Central memory CD4-positive, alpha-beta T cell (primary cell): Measurements from ENCODE around the gene BAIAP2L1.
"Not testable (repeated sequence)": the region's sequence is repeated elsewhere in the genome, so short reads cannot be mapped to it uniquely, and the experiment has no call there.

Experiments used
- DNase-seq: peaks from one replicate; pipeline ENCODE4 v3.0.0; 2022
- total RNA-seq, 3 experiments: gene quantifications; one replicate each; lab custom pipeline; 2026; lab: John Stamatoyannopoulos, UW

The BAIAP2L1 gene, protein sequence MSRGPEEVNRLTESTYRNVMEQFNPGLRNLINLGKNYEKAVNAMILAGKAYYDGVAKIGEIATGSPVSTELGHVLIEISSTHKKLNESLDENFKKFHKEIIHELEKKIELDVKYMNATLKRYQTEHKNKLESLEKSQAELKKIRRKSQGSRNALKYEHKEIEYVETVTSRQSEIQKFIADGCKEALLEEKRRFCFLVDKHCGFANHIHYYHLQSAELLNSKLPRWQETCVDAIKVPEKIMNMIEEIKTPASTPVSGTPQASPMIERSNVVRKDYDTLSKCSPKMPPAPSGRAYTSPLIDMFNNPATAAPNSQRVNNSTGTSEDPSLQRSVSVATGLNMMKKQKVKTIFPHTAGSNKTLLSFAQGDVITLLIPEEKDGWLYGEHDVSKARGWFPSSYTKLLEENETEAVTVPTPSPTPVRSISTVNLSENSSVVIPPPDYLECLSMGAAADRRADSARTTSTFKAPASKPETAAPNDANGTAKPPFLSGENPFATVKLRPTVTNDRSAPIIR
- 1.8 to 3.8 (median 2.7) reads per million in 3 experiments for total RNA-seq

DNA sequence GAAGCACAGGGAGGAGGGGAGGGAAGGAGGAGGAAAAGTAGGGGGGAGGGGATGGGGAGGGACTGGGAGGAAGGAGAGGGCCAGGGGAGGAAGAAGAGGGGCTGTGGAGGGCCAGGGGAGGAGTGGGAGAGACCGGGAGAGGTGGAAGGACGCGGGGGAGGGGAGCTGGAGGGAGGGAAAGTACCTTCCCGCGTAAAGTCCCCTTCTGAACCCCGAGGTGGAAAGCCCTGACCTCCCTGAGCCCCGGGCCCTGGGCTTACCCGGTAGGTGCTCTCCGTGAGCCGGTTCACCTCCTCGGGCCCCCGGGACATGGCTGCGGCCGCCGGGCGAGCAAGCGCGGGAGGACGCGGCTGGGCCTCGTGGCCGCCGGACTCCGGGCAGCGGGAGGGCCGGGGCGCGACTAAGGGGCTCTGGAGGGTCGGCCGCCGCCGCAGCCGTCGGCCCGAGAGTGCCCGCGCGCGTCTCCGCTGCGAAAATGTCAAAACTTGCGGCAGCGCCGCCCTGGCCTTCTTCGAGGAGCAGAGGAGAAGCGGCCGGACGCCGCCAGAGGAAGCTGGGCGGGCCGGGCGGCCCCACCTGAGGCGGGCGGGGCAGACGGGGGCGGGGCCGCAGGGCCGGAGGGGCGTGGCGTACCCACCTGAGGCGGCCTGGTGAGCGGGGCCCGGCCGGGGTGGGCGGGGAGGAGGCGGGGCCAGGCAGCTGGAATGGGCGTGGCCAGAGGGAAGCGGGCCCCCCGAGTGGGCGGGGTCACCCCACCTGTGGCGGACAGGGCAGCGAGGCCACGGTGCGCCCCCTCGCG, at the start of gene BAIAP2L1:
Gene BAIAP2L1 (minus strand): TSS at position 549 of the 799 bp plus-strand sequence. CDS start 238 bp downstream, at position 311.
- peak; percentile 63 for DNase-seq

DNA sequence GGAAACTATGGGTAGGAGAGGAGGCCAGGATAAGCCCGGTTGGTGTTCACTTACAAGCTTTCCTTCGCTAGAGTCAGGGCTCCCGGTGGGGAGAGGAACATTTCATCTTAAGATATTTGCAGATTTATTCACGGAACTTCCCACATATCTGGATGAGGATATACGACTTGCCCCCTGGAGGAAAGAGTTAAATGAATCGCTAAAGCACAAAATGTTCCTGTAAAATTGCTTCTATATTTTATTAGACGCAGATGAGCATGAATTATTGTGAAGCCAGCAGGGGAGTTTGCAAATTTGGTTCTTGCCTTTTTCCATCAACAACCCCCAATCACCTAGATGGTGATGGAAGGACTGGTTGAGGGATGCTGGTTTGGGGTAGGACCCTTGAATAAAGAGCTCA, 47.9 kb upstream of the BAIAP2L1 start:
- DNase-seq: no peak

DNA sequence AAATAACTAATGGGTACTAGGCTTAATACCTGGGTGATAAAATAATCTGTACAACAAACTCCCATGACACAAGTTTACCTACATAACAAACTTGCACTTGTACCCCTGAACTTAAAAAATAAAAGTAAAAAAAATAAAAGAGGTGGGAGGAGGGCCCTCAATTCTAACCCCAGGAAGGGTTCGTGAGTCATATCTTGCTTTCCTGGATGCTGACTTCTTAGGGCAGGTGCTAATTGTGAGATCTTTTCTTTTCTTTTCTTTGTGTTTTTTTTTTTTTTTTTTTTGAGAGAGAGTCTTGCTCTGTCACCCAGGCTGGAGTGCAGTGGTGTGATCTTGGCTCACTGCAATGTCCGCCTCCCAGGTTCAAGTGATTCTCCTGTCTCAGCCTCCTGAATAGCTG, 40.1 kb upstream of the BAIAP2L1 start:
- not testable (repeated sequence) for DNase-seq

DNA sequence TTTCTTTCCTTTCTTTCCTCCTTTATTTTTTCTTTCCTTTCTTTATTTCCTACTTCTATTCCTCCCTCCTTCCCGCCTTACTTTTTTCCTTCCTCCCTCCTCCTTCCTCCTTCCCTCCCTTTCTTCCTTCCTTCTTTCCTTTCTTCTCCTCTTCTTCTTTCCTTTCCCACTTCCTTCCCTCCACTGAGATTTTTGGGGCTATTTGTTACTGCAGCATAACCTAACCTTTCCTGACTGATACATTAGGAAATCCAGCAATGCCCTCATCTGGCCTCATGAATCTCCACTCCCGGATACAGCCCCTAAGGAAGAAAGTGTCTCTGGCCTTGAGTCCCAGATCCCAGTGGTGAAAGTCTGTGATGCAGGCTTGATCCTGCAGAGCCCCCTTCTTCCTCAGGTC, 38.6 kb upstream of the BAIAP2L1 start:
- DNase-seq: no peak

DNA sequence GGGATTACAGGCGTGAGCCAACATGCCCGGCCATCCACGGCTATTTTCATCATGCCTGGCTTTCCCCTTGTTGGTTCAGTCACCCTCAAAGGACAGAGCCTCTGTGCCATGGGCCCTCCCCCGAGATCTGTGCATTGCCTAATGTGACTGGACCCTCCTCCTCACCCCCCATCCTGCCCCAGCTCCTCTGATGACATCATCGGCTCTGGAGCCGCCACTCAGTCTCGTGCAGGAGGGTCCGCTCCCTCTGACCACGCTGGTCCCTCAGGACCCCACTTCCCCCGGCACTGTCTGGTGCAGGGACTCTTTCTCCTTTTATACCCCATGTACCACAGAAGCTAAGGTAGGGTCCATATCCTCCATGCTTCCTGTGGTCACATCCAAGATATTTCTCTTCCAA, 33.2 kb upstream of the BAIAP2L1 start:
- no peak for DNase-seq

DNA sequence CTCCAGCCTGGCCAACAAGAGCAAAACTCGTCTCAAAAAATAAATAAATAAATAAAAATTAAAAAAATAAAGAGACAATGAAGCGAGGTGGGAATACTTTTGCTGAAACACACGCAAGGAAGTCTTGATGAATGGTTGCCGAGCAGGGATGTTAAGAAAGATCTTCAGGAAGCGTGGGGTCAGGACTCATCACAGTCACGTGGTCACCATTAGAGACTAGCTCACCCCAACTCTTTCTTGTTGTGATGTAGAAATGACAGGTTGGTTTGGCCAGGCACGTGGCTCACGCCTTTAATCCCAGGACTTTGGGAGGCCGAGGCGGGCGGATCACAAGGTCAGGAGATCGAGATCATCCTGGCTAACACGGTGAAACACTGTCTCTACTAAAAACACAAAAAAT, 28.9 kb upstream of the BAIAP2L1 start:
- no peak for DNase-seq

DNA sequence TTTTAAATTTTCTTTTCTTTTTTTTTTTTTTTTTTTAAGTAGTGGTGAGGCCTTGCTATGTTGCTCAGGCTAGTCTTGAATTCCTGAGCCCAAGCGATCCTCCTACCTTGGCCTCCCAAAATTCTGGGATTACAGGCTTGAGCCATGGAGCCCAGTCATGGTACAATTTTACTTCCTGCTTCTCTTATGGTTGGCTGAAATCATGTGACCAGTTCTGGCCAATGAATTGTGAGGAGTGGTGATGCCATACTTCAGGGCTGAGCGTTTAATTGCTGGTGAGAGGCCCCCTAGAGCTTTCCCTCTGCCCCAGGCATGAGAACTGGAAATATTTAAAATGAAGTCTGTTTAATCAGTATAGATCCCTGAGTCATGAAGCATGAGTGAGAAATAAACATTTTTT, 22.2 kb upstream of the BAIAP2L1 start:
- no peak for DNase-seq

DNA sequence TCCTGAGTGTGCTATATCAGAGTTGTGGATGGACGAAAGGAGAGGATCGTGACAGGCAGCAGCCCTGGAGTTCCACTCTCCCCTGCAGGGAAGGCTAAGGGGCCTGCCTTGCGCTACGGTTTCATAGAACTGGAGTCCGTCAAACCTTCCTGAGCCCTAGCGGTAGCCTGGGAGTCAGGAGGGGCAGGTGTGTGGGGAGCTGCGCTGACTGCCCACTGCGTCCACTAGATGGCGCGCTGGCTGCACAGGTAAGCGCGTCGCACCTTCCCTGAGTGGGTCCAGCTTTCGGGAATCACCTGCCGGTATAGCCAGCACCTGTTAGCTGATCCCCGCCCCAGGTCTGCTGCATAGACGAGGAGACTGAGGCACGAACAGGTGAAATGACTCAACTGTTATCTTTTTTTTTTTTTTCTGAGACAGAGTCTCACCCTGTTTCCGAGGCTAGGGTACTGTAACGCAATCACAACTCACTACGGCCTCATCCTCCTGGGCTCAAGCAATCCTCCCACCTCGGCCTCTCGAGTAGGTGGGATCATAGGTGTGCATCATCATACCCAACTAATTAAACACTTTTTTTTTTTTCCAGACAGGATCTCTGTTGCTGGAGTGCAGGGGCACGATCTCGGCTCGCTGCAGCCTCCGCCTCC, 20.2 kb upstream of the BAIAP2L1 start:
- DNase-seq: peak; percentile 31

DNA sequence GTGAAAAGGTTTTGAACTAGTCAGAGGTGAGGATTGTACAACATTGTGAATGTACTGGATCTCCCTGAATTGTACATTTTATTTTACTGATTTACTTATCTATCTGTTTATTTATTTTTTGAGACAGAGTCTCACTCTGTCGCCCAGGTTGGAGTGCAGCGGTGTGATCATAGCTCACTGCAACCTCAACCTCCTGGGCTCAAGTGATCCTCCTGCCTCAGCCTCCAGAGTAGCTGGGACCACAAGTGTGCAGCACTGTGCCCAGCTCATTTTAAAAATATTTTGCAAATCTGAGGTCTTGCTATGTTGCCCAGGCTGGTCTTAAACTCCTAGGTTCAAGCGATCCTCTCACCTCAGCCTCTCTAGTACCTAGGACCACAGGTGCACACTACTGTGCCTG, 19.1 kb upstream of the BAIAP2L1 start:
- DNase-seq: not testable (repeated sequence)

DNA sequence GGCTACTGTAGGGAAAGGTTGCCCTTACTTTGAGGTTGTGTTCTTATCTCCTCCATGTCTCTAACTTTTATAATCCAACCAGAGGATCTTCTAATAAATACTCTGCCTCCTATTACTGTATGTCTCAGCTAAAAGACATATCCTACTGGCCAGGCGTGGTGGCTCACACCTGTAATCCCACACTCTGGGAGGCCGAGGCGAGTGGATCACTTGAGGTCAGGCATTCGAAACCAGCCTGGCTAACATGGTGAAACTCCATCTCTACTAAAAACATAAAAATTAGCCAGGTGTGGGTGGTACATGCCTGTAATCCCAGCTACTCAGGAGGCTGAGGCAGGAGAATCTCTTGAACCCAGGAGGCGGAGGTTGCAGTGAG, 18.4 kb upstream of the BAIAP2L1 start:
- DNase-seq: not testable (repeated sequence)

DNA sequence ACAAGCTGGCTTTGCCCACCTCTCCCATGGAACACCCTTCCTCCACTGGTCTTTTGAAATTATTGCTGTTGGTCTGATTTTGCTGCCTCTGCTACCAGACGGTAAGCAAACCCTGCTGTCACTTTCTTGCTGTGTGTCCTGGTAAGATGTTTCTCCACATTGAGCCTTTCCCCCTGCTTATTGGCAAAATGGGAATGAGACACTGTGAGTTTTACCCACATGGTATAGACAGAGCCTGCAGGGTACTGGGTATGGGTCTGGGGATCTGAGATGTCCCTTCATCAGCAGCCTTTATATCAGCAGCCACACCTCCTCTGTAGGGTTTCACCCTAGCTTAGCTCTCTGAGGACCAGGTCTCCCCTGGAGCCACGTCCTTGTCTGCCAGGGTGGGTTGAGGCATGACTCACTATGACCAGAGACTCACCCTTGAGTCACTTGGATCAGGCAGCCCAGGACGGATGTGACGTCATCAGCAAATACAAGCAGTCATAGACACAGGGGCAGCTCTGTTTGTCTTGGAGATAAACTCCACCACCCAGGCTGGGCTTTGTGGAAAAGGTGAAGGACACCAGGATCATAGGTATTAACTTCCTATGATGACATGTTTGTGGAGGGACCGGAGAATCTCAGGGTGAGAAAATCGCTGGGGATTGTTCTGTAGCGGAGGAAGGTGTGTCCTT, 17.9 kb upstream of the BAIAP2L1 start:
- DNase-seq: no peak

DNA sequence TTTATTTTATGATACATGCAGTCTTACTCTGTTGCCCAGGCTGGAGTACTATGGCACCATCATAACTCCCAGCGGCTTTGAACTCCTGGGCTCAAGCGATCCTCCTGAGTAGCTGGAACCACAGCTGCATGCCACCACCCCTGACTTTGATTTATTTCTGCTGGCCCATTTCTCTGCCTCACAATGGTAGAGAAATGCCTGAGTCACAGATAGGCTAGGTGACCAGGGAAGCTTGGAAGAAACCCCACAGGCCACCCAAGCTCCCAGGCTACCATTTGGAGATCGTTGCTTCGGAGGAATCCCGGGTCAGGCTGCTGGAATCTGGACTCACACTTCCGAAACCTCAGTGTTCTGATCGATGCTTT, 17.4 kb upstream of the BAIAP2L1 start:
- no peak for DNase-seq

DNA sequence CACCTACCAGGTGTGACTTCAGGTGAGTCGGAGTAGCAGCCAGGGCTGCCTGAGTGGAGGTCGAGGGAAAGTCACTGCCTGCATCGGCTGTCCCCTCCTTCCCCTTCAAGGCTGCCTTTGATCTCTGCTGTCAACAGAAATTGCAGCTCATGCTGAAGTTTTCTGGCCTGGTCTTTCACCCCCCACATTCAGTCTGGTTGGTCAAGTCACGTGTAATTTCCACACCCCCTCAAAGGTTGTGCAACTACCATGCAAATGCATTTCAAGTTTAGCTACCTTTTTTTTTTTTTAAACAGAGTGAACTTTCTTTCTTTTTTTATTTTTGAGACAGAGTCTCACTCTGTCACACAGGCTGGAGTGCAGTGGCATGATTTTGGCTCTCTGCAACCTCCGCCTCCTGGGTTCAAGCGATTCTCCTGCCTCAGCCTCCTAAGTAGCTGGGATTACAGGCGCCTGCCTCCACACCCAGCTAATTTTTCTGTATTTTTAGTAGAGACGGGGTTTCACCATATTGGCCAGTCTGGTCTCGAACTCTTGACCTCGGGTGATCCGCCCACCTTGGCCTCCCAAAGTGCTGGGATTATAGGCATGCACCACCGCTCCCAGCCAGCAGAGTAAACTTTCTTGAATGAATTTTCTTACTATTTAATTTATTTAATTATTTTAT, 16.8 kb upstream of the BAIAP2L1 start:
- DNase-seq: not testable (repeated sequence)

DNA sequence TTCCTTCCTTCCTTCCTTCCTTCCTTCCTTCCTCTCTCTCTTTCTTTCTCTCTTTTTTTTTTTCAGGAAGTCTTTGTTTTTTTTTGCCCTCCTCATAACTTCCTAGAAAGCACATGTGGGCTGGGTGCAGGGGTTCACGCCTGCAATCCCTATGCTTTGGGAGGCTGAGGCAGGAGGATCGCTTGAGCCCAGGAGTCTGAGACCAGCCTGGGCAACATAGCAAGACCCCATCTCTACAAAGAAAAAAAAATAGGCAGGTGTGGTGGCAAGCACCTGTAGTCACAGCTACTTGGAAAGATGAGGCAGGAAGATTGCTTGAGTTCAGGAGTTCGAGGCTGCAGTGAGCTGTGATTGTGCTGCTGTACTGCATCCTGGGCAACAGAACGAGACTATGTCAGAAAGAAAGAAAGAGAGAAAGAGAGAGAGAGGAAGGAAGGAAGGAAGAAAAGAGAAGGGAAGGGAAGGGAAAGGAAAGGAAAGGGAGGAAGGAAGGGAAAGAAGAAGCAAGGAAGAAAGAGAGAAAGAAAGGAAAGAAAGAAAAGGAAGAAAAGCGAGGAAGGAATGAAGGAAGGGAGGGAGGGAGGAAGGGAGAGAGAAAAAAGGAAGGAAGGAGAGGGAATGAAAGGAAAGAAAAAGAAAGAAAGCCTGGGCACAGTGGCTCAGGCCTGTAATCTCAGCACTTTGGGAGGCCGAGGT, 13.5 kb upstream of the BAIAP2L1 start:
- DNase-seq: no peak

DNA sequence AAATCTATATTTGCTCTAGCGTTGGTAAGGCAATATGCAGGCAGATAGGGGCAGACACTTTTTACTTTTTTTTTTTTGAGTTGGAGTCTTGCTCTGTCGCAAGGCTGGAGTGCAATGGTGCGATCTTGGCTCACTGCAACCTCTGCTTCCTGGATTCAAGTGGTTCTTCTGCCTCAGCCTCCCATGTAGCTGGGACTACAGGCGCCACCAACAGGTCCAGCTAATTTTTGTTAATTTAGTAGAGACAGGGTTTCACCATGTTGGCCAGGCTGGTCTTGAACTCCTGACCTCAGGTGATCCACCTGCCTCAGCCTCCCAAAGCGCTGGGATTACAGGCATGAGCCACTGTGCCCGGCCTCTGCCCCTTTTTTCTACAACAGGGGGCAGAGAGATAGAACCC, 12.8 kb upstream of the BAIAP2L1 start:
- not testable (repeated sequence) for DNase-seq

DNA sequence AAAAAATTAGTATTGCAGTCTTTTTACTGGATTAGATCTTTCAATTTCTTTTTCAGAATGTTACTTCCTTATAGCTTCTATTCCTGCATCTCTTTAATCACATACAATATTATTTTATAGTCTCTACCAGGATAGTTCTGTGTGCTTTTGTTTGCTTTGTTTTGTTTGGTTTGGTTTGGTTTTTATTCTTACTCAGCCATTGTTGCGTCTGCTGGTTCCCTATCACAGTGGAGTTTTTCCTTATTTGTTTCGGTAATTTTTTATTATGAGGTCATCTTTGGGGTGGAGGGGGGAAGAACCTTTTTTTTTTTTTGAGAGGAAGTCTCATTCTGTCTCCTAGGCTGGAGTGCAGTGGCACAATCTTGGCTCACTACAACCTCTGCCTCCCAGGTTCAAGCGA, 9.0 kb upstream of the BAIAP2L1 start:
- DNase-seq: no peak

DNA sequence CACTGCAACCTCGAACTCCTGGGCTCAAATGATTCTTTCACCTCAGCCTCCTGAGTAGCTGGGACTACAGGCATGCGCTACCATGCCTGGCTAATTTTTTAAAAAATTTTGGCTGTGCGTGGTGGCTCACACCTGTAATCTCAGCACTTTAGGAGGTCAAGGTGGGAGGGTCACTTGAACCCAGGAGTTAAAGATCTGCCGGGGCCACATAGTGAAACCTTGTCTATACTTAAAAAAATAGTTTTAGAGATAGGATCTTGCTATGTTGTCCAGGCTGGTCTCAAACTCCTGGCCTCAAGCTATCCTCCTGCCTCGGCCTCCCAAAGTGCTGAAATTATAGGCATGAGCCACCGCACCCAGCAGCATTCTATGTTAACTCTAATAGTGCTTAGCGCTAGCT, 7.3 kb upstream of the BAIAP2L1 start:
- not testable (repeated sequence) for DNase-seq

DNA sequence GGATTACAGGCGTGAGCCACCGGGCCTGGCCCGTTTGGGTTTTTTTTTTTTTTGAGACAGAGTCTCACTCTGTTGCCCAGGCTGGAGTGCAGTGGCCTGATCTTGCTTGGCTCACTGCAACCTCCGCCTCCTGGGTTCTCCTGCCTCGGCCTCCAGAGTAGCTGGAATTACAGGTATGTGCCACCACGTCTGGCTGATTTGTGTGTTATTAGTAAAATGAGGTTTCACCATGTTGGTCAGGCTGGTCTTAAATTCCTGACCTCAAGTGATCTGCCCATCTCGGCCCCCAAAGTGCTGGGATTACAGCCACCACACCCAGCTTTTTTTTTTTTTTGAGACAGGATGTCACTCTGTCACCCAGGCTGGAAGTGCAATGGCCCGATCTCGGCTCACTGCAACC, 5.9 kb upstream of the BAIAP2L1 start:
- no peak for DNase-seq

DNA sequence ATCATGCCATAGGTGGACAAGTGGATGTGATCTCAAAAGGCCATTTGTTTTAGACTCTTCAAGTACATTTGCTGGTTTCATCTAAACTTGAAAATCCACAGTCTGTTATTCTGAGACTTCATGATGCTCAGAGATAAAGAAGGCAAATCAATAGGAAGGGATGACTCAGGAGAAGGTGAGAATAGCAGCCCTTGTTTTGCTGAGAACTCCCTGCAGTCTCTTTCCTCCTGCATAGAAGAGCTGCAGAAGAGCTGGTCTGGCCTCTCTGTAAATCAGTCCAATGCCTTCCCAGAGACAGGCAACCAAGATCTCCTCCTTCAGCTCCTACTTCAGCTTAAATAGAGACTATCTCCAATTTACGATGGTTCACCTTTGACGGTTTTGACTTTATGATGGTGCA, 4.0 kb upstream of the BAIAP2L1 start:
- no peak for DNase-seq

DNA sequence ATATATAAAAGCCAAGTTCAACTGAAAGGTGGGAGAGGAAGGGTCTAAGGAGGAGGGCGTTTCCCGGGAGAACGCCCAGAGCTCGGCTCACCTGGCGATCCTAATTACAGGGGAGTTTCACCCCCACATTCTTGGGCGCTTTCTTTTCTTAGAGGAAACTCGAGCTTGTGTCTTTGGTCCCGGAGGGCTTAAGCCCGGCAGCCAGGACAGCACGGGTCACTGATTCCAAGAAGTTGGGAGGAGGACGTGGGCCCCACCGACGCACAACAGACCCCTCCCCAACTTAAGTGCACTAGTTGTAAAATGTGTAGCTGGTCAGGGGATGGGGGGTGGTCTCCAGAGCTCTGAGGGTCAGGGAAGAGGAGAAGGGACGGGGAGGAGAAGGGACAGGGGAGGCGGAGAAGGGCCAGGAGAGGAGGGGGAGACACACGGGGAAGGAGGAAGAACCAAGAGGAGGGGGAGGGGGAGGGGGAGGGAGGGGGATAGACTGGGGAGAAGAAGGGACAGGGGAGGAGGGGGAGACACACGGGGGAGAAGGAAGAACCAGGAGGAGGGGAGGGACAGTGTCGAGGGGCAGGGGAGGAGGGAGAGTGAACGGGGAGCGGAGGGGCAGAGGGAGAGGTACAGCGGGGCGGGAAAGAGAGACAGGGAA, 874 bp downstream of the BAIAP2L1 start:
- DNase-seq: no peak

DNA sequence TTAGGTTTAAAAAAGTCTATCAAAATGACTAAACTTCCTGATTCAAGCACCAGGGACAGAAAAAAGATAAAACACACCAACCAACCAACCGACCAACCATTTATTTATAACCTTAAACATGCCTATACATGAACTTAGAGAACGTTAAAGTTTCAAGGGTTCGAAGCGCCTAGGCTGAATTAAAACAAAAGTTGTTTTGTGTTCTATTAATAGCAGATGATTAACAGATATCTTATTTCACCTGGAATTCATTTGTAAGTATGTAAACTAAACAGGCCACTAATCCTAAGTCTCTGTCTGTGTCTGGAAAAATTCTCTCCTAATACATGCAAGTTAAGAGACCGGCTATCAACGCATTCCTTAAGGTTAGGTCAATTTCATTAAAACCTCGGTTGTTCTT, 1.4 kb downstream of the BAIAP2L1 start:
- DNase-seq: no peak
